GM21825 (cell line): ENCODE results near the gene ZC3H7A.

Experiments
- ATAC-seq: cut with Tn5 transposase; IDR thresholded peaks from one replicate; pipeline ENCODE4 v1.9.1; 2021; ENCODE audit warnings: mild to moderate bottlenecking, moderate library complexity; ENCODE audit not compliant: unreplicated experiment

ZC3H7A gene

DNA sequence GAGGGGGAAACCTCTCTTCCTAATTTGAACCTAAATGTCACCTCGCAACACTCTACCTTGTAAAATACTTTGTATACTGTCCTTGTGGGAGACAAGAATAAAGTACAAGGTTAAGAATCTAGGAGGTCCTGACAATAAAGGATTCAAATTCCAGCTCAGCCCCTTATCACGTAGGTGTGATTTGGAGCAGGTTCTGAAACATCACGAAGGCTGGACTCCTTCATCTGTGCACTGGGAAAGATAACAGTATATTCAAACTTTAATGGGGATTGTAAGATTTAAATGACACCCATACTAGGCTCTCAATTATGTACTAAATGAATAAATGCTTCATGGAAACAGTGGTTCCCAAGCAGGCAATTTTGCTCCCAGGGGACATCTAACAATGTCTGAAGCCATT lies 56.5 kb downstream of the ZC3H7A start:
- ATAC-seq: no peak

DNA sequence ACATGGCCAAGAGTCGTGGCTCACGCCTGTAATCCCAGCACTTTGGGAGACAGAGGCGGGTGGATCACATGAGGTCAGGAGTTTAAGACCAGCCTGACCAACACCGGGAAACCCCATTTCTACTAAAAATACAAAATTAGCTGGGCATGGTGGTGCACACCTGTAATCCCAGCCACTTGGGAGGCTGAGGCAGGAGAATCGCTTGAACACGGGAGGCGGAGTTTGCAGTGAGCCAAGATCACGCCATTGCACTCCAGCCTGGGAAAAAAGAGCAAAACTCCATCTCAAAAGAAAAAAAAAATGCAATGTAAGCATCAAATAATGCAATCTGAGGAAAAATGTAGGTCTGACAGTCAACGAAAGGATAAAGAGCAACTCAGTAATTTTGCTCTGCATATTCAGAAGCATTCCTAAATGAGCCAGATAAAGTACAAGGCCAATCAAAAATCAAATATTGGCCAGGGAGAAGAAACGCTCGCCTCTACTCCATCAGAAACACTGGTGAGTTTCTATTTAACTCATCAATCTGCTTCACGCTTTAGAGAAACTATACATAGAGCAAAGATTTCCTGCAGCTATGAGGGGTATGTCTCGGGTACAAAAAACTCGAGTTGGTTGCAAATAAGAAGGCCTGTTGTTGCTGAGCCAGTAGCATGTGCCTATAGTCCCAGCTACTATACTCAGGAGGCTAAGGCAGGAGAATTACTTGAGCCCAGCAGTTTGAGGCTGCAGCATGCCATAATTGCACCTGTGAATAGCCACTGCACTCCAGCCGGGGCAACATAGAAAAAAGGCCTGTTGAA lies 58.1 kb downstream of the ZC3H7A start:
- no peak for ATAC-seq

- no peak for ATAC-seq
These were observed 59.3 kb downstream of the ZC3H7A start for GRCh38 chr16:11737713-11738112.

- no peak for ATAC-seq
These were observed 60.2 kb downstream of the ZC3H7A start for GRCh38 chr16:11736903-11737302.

- no peak for ATAC-seq
These were observed 61.3 kb downstream of the ZC3H7A start for GRCh38 chr16:11735787-11736186.

DNA sequence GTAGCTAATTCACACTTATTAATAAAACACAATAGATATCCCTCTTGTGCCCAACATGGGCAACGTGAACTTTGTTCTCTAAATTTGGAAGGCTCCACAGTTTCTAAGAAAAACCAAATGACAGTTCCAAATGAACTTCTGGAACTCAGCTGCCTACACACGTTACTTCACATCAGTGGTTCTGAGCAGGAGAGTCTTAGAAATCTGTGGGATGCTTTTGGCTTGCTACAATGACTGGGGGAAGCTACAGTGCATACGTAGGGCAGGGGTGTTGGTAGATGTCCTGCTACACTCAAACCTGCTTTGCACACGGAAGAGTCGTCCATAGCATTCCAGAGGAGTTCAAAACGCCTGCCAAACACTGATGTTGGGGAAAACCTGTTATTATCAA lies 62.4 kb downstream of the ZC3H7A start:
- no peak for ATAC-seq

DNA sequence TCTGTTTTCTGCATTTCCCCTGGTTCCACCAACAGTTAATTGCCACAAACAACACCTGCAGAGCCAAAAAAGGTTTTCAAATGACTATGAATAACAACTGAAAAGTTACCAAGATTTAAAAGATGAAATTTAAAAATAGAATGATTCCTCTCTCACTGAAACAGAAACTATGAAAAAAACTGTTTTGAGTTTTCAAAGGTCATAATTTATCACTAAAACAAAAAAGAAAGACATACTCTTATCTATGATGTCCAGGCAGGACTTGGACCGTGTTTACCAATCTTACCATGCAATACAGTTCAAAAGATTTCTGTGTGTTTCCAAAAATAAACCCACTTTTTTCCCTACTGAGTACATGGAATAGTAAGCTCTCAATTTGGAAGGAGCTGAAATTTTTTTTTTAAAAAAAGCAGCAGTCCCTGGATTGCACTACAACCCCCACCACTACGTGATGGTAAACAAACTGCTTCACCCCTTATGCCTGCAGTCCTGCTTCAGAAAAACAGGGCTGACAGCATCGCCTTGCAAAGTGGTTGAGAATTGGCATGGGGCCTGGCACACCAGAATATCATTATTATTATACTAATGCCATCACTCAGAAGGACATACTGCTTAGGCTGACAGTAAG lies 62.9 kb downstream of the ZC3H7A start:
- no peak for ATAC-seq

- no peak for ATAC-seq
These were observed 65.8 kb downstream of the ZC3H7A start for GRCh38 chr16:11731222-11731621.

DNA sequence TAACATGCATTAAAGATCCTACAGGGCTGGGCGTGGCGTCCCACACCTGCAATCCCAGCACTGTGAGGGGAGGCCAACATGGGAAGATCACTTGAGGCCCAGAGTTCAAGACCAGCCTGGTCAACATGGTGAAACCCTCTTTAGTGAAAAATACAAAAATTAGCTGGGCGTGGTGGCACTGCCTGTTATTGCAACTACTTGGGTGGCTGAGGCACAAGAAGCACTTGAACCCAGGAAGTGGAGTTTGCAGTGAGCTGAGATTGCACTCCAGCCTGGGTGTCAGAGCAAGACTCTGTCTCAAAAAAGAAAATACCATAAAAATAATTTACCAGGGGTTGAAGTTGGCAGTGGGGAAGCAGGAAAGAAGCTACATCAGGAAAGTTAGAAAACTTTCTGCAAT lies 67.3 kb downstream of the ZC3H7A start:
- ATAC-seq: no peak

- no peak for ATAC-seq
These were observed 69.1 kb downstream of the ZC3H7A start for GRCh38 chr16:11727796-11728543.

GRCh38 chr16:11726008-11726407 lies 71.0 kb downstream of the ZC3H7A start:
- no peak for ATAC-seq

DNA sequence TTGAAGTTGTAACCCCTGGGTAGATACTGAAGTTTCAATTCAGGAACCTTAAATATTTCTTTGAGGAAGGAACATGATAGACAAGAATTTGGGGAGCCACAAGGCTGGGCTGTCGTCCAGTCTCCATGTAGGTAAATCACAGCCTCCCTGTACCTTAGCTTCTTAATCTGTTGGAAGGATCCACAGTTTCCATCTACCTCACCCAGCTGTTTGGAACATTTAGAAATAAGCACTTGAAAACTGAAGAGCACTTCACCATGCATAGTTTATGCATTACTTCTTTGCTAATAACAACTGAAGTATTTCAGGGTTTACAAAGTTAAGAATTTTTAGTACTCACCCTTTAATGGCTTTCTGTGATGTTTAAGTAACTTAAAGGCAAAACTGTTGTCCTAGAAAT lies 71.6 kb downstream of the ZC3H7A start:
- ATAC-seq: no peak

DNA sequence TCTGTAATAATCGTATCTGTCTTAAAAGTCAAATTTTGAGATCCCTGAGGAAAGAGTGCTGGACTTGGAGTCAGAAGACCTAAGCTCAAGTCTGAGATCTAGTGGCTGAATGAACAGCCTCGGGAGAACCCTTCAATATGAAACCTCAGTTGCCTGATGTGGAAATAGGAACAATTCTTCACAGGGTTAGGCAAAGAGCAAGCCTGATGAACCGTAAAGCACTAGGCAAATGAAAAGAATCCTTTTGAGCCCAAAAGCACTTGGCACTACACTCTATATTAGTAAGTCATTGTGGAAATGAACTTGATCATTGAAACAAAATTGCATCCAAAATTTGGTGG lies 74.6 kb downstream of the ZC3H7A start:
- no peak for ATAC-seq

DNA sequence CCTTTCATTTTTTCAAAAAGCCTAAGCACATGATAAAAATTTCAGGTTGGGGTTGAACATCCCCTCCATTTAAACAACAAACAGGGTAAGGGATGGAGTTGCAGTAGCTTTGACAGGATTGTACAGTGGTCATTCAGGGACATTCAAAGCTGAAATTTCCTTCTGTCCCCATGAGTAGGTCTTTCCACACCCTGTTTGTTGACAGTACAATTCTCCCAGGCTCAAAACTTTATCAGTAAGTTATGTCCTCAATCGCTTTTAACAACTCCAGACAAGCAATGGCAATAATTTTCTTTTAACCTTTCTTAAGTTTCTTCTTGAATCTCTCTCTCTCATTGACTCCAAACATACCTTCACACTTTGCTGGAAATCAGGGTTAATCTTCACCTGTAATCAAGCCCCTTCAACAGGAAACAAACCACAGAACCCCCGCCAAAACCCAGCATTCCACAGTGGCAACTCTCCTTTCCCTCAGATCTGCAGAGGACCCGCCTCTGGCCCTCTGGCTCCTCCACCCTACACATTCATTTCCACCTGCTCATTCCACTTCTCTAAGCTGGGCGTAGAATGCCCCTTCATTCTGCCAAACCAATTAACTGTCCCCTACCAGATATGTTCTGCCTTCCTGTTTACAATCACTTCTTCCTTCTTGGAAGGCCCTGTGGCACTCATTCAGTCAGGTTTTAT lies 75.1 kb downstream of the ZC3H7A start:
- ATAC-seq: no peak

DNA sequence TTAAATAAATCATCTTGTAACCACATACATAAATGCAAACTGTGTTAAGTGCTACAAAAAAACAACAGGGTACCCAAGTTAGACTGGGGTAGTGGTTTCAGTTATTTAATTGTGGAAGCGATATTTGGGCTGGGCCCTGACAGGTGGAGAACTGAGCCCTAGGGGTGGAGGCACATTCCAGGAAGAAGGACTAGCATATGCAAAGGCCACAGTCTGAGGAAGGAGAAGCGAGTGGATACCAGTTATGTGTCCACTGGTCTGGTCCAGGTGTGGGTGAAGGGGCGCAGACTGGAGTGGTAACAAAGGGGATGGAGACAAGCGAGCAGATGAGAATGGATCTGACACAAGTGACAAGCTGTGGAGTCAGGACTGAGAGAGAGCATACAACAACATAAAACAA lies 77.3 kb downstream of the ZC3H7A start:
- ATAC-seq: no peak

GRCh38 chr16:11719171-11719570 lies 77.9 kb downstream of the ZC3H7A start:
- ATAC-seq: no peak

DNA sequence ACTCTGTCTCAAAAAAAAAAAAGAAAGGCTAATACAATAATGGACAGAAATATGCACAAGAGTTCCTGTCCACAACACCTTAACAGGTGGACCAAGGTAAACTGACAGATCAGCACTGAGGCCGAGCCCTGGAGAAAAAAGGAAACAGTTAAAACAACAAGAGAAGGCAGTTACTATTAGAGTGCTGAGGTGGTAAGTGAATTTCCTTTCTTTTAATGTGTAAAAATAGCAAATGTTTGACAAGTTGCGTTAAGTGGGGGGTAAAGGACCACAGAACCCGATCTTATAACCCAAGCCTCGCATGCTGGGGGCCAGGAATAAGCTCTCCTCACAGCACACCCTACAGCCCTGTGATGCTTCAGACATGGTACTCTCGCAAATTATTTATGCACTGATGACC lies 79.2 kb downstream of the ZC3H7A start:
- no peak for ATAC-seq

DNA sequence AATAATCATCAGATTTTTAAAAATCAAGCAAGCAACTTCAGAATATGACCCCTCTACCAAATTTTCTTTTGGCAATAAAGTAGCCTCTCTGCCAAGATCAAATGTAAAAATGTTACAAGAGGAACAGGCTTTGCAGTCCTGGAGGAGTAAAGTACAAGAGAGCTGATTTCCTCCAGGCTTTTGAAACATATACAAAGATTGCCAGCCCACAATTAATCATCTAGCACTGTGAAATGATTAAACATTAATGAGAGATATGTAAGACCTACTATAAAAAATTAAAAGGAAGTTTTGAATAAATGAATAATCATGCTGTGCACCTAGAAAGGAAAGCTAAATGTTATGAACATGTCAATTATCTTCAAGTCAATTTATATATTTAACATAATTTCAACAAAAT lies 80.7 kb downstream of the ZC3H7A start:
- no peak for ATAC-seq

GRCh38 chr16:11715246-11715947 lies 81.7 kb downstream of the ZC3H7A start:
- ATAC-seq: no peak

- ATAC-seq: no peak
These were observed 84.9 kb downstream of the ZC3H7A start for GRCh38 chr16:11712122-11712521.

DNA sequence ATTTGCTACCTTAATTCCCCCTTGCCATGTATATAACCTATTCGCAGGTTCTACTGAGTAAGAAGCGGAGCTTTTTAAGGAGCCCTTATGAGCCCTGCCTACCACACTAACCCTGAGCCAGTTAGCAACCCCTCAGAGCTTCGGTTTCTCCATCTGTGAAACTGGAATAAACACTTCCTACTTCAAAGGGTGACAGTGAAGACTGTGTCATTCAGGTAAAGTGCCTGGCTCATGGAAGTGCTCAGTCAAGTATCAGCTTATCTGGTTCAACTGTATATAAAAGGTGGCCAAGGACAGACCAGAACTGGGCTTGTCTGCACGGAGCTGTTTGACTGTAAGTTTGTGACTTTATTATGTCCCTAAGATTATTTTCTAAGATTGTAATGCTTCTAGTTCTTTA lies 85.4 kb downstream of the ZC3H7A start:
- ATAC-seq: no peak
